NCI-H446 (cell line): Measurements from ENCODE around the gene TLR10.

ENCODE experiments used
- DNase-seq, 2 experiments: peaks; one replicate each; lab custom pipeline; 2025; lab: John Stamatoyannopoulos, UW

The TLR10 gene

GRCh38 chr4:38728631-38729141, 54.1 kb downstream of the TLR10 start:
- no peak for DNase-seq

- no peak for DNase-seq
These were observed 58.3 kb downstream of the TLR10 start for GRCh38 chr4:38724475-38724808.

GRCh38 chr4:38723726-38724474, 58.9 kb downstream of the TLR10 start:
- DNase-seq: no peak

GRCh38 chr4:38723114-38723513, 59.7 kb downstream of the TLR10 start:
- no peak for DNase-seq
